C4-2B (cell line): Measurements from ENCODE around the gene B9D1.

Source experiments
- CTCF ChIP-seq: fragments of 450-650 bp; conservative IDR thresholded peaks from 2 replicates; pipeline ENCODE4 v1.5.1; 2017; ENCODE audit warnings: mild to moderate bottlenecking
- ZFX ChIP-seq: fragments of 450-650 bp; IDR thresholded peaks from 2 replicates; pipeline ENCODE4 v1.6.1; 2017

- TF ChIP-seq CTCF, result no peak
- no peak for TF ChIP-seq ZFX
Observed at GRCh38 chr17:19304209-19304608, 58.3 kb downstream of the B9D1 start.
